ENCODE results near the gene PAFAH1B1.

PAFAH1B1 gene

DNA sequence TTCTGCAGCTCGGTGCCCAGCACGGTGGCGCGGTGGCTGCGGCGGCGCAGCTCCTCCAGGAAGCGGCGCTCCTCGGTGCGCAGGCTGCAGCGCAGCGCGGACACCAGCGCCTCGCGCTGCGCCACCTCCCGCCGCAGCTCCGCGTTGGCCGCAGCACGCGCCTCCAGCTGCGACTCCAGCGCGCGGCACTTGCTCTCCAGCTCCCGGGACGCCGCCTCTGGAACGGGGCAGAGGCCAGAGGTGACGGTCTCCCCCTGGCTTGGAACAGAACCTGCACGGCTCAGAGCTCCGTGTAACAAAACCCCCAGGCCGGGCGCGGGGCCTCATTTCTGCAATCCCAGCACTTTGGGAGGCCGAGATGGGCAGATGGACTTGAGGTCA lies 131.3 kb downstream of the PAFAH1B1 start:
- peak; percentile 73 for DNase-seq

DNA sequence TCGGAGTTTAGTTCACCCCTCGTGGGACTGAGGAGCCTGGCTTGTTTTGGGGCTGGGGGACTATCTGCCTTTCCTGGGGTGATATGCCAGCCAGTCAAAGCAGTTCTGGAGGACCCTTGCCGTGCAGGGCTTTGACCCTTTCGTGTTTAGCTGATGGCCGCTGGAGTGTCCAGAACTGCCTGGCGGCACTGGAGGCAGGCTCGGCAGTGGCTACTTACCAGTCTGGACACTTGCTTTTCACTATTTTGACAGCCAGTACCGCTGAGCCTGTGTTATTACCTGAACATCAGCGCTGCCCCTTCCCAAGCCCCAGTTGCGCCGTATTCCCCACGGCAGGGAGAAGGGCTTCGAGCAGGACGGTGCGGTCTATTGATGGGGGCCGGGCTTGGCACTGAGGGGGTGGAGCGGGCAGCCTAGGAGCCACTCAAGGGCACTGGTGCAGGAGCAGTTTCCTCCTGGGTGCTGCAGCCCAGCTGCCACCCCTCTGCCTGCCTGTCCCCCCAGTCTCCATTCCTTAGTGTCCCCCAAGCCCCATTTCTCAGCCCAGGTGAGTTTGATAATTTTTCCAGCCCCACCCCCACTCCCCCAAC lies 137.4 kb downstream of the PAFAH1B1 start:
- no peak for DNase-seq

DNA sequence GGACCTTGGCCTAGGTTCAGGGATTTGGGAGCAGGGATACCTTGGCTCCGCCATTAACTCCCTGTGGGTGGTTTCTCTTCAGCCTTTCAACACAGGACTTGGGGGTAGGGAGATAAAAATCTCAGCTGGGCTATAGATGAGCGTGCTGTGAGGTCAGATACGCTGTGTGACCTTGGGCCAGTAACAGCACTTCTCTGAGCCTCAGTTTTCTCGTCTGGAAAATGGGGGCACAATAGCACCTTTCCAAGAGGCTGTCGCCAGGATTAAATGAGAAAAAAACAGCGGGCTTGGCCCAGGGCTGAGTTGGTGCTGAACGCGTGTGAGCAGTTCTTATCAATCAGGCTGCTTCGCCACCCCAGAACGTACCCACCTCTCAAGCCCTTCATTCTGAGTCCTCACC lies 138.4 kb downstream of the PAFAH1B1 start:
- DNase-seq: no peak

DNA sequence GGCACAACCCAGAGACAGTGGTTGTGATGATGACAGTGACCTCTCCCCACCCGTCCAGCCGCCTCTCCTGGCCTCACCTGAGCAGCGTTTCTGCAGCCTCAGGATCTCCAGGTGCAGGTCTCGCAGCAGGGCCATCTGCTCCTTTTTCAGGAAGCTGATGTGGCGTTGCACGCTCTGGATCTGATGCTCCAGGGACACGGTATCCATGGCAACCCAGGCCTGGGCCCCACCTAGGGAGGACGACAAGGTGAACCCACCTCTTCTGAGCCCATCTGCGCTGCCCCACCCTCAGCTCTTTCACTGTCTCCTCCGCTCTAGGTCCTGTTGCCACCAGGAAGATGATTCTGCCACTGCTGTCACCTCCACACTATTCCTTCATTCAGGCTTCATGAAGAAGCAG lies 141.5 kb downstream of the PAFAH1B1 start:
- no peak for DNase-seq

All from stimulated activated CD4-positive, alpha-beta T cell treated with anti-CD3 and anti-CD28 coated beads, Interleukin-15, amount 100 ng/mL, for 24 hours (primary cell).